ENCODE measurements around the gene PARD3.
"Not testable (repeated sequence)": the region's sequence is repeated elsewhere in the genome, so short reads cannot be mapped to it uniquely, and the experiment has no call there.

The PARD3 gene

DNA sequence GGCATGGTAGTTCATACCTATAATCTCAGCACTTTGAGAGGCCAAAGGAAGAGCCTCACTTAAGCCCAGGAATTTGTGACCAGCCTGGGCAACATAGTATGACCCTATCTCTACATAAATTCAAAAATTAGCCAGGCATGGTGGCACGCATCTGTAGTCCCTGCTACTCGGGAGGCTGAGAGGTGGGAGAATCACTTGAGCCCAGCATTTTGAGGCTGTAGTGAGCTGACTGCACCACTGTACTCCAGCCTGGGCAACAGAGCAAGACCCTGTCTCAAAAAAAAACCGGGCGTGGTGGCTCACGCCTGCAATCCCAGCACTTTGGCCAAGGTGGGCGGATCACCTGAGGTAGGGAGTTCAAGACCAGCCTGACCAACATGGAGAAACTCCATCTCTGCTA, 19.8 kb downstream of the PARD3 start:
- DNase-seq = no peak

GRCh38 chr10:34794835-34795234, 20.3 kb downstream of the PARD3 start:
- no peak for DNase-seq

- DNase-seq = not testable (repeated sequence)
Measured at GRCh38 chr10:34793581-34793980, 21.5 kb downstream of the PARD3 start.

GRCh38 chr10:34792881-34793280, 22.2 kb downstream of the PARD3 start:
- DNase-seq = no peak

DNA sequence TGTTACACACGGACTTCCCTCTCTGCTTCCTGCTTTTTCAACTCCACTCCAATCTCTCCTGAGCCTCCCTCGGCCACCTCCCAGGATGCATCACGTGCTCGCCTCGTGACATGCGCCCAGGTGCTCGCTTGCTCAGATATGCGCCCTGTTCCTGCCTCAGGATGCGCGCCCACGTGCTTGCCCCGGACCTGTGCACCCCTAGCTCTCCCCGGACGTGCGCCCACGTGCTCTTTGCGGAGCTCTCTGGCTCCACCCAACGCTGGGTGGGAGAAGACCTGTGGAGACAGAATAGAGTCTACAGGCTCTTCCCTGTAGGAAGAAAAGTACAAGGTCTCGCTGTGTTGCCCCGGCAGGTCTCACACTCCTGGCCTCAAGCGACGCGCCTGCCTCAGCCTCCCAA, 23.1 kb downstream of the PARD3 start:
- no peak for DNase-seq

DNA sequence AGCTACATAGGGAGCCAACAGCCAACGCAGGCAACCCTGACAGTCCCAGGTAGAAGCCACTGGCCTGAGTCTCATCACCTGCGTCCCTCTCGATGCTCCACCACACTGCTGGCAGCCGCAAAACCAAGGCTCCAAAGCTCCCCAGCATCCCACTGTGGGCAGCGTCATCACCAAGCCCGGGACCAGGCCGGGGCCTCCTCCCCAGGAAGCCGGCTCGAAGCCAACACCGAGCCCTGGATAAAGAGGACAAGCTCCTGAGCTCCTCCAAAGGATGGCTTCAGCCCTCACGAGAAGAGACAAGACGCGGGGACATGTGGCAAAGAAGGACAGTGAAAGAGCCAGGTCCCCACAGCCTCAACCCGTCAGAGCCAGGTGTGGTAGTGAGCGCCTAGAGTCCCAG, 23.9 kb downstream of the PARD3 start:
- DNase-seq = no peak

DNA sequence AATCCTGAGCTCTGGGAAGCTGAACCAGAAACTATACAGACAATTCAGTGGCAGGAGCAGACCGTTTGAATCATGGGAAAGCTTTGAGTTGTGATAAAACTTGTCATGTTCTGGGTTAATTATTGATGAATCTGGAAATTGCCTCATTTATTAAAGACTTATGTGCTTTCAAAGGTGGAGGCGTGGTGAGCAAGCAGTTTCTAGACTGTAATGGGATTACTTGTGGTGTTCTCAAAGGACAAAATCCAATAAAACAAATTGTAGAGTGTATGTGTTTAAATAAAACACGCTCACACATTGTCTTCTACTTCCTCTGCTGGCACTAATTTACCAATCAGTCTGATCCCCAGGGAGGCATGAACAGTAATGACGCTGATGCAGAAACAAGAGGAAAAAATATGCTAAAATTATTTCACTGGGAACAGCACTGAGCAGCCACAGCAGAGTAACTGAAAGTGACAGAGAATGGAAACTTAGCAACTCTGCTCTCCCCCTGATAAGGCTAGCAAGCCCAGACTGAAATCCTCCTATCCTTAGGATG, 25.1 kb downstream of the PARD3 start:
- DNase-seq = peak; percentile 51

- DNase-seq = no peak
Measured at GRCh38 chr10:34786464-34786863, 28.6 kb downstream of the PARD3 start.

- no peak for DNase-seq
Measured at GRCh38 chr10:34781711-34782110, 33.4 kb downstream of the PARD3 start.

DNA sequence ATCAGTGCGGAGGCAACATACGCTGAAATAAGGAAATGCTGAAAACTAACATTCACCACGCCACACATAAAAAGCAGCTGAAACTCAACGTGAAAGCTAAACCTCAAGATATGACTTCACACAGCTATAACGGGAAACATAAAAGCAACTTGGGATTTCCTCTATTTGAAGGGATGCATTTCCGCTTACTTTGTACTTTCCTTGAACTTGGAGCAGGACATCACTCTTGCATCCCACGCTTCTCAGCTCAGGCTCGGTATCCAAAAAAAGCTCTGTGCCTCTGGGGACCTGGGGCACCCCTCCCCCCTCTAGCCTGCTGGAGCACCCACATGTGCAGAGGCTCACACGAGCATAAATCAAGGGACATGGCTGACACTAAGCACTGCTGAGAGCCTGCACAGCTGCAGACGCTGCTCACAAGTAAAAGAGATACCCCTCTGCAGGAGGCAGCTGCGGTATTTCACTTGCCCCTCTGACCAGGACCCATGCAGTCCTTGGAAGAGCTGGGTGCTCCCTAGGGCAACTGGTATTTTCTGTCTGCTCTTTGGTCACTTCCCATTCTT, 34.2 kb downstream of the PARD3 start:
- no peak for DNase-seq

DNA sequence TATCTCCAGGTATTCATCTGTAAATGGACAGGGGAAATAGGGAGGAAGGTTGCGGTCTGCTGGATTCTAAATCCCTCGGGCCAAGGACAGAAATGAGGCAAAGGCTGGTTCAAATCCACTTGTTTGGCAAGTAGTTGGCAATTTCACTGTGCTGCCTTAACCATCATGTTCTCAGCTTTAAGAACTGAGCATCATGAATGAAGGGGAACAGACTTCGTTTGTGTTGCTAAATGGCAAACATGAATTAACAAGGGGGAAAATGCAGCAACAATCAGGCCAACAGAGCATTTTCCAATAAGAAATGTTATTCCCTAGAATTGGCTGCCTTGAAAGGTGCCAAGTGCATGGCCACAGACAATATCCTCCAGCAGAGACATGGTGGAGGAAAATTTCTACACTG, 36.9 kb downstream of the PARD3 start:
- no peak for DNase-seq

DNA sequence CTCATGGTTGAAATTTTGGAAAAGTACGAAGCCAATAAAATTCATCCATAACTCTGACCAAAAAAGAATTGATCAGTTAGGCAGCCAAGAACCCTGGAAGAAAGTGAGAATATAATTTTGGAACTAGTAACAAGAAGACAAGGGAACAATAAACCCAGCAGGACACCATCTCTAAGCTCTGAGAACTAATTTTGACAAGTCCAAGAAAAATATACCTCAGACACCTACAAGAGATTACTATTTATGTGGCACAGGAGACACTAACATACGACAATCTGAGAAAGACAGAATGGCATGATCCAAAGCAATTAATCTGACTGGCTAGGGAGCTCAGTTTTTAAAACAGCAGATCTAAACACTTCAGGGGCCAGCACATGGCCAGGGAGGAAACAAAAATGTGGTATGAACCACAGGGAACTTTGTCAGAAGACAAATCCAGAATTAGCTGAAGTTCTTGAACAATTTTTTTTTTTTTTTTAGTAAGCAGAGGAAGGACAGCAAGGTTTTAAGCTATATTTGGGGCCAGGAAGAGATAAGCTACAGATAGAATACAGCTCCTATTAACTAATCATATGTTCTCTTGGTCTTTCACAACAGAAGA, 38.9 kb downstream of the PARD3 start:
- DNase-seq = no peak

DNA sequence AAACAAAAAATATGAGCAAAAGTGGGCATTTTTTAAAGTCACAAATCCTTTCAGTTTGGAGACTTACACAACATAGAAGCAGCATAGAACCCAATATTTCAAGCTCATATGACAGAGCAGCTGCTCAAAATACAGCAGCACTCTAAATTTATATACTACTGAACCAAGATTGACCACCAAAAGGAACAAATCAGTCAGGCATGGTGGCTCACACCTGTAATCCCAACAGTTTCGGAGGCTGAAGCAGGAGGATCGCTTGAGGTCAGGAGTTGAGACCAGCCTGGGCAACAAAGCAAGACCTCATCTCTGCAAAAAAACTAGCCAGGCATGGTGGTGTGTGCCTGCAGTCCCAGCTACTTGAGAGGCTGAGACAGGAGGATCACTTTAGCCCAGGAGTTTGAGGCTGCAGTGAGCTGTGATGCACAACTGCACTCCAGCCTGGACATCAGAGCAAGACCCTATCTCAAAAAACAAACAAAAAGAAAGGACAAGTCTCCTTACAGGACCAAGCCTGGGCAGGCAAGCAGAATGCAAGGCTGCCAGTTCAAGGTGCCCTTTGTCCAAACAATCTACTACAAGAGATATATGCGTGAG, 40.0 kb downstream of the PARD3 start:
- no peak for DNase-seq

DNA sequence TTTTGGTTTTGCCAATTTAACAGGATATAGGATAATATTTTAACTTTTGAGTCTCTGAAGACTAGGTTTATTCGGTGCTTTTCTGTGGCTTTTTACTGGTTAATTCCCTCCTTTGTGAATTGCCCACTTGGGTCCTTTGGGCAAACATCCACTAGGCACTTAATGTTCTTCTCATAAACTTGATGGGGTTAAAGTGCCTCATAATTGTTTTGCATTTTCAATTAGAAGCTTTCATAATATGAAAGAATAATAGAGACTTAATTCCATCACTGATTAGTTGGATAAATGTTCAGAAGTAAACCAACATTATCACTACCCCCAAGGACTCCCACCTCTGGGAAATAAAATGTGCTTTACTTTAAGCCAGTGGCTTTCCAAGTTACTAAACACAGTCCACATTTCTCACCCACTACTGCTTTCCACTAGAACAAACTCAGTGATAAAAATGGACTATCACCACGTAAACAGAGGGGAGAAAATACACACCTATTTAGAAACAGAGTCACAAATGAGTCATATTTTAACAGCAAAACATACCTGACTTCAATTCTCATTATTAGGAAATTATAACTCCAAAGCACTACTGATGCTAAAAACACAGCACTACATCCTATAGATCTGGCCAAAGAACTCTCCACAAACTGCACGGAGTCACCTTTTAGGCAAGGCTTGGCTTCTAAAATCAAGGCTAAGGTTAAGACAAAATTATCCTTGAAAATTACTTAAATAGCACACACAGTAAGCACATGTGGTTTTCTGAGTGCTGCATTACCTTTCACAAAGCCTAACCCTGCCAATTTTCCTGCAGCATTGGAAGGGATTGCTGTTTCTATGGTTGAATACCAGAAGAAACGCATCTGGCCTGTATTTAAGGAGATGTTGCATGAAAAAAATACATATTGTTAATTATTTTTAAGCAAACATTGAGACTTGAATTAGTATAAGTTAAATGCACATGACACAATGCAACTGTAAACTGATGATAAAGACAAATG, 41.2 kb downstream of the PARD3 start:
- no peak for DNase-seq

DNA sequence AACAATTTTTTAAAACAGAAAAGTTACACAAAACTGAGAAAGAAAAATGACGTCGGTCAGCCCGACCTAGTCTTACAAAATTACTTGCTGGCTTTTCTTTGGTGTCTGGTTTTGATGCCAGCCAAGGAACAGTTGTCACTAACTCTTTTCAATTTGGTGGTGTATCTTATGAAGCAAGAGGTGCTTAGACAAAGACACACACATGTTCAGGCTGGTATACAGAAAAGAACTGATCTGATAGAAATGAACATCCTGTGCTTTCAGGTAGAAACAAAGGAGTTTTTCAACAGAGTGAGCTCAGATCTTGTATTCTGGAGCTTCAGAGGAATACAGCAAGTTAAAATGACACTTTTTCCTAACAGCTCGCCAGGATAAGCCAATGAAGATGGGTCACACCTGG, 43.6 kb downstream of the PARD3 start:
- DNase-seq = no peak

DNA sequence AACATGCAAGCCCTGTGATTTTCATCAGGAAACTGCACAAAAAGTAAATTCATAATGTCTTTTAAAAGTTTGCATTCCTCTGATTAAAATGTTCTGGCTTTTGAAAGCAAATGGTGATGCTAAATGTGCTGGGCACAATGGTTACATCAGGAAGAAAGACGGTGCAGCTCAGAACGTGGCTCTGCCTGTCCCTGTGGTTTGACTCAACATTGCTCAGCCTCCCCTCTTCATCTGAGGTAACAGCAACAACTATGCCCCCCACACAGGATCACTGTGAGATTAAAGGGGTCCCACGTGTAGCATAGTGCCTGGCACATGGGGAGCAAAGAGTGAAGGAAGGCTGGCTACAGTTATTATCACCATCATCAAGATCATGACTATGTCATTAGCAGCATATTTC, 44.0 kb downstream of the PARD3 start:
- DNase-seq = no peak

- no peak for DNase-seq
Measured at GRCh38 chr10:34769899-34770298, 45.2 kb downstream of the PARD3 start.

GRCh38 chr10:34768972-34769330, 46.1 kb downstream of the PARD3 start:
- no peak for DNase-seq

GRCh38 chr10:34768261-34768971, 46.7 kb downstream of the PARD3 start:
- no peak for DNase-seq

DNA sequence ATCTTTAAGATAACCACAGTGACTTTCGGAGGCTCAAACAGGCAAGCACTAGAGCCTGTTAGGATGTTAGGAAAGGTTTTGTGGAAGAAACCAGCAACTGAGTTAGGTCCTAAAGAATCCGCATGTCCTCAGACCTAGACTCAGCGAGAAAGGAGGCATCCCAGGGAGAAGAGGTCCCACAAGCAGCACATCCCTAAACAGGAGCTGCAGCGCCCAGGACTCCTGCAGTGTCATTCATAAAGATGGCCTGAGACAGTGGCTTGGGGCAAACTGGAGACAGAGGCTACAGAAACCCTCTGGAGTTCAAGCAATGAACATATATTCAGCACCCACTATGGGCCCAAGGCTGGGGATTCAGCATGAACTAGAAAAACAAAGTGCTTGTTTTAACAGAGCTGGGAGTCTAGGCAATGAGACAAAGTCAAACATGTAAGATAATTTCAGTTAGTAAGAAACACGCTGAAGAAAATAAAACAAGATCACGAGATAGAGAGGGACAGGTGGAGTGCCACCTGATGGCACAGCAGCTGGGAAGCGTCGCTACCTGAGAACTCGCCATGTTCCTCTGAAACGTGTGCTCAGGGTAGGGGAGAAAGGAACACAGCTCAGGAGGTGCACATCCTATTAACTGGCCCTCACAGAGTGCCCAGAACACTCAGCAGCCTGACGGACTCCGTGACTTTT, 48.1 kb downstream of the PARD3 start:
- no peak for DNase-seq

- peak; percentile 63 for DNase-seq
Measured at GRCh38 chr10:34766266-34766600, 48.9 kb downstream of the PARD3 start.

GRCh38 chr10:34764472-34764946, 50.6 kb downstream of the PARD3 start:
- DNase-seq = peak; percentile 79
